DOHH2 (cell line): ENCODE results near the gene TRMT10C.

ENCODE experiments used
- H3F3A ChIP-seq: fragments of 200-600 bp; sonication (generic), shearing (Covaris generic); 2 replicates; pipeline ENCODE4 v1.6.0; 2016; ENCODE audit warnings: antibody characterized with exemption, mild to moderate bottlenecking; ENCODE audit not compliant: control insufficient read depth, insufficient read depth
- H3K27ac ChIP-seq: fragments of 200-600 bp; sonication (generic); 2 replicates; pipeline ENCODE4 v1.5.1; 2014; ENCODE audit warnings: low read depth, mild to moderate bottlenecking, low read length, moderate library complexity
- H3K27me3 ChIP-seq: fragments of 200-600 bp; sonication (generic); 2 replicates; pipeline ENCODE4 v1.6.1; 2014; ENCODE audit warnings: mild to moderate bottlenecking, low read length, mixed read lengths; ENCODE audit not compliant: control insufficient read depth
- H3K36me3 ChIP-seq: fragments of 200-600 bp; sonication (generic); 2 replicates; pipeline ENCODE4 v1.6.1; 2014; ENCODE audit warnings: mild to moderate bottlenecking, low read length, moderate library complexity, mixed read lengths; ENCODE audit not compliant: control insufficient read depth
- H3K4me1 ChIP-seq: fragments of 200-600 bp; sonication (generic); 2 replicates; pipeline ENCODE4 v1.6.1; 2014; ENCODE audit warnings: mild to moderate bottlenecking, low read length, mixed read lengths; ENCODE audit not compliant: control insufficient read depth
- H3K4me2 ChIP-seq: fragments of 200-600 bp; sonication (generic); 2 replicates; pipeline ENCODE4 v1.6.0; 2014; ENCODE audit warnings: mild to moderate bottlenecking, low read length, moderate library complexity
- H3K4me3 ChIP-seq: fragments of 200-600 bp; sonication (generic); 2 replicates; pipeline ENCODE4 v1.5.1; 2014; ENCODE audit warnings: mild to moderate bottlenecking, low read length, mixed read lengths
- H3K79me2 ChIP-seq: fragments of 200-600 bp; sonication (generic); 2 replicates; pipeline ENCODE4 v1.6.1; 2014; ENCODE audit warnings: mild to moderate bottlenecking, low read length, mixed read lengths; ENCODE audit not compliant: control insufficient read depth
- H3K9me2 ChIP-seq: fragments of 200-600 bp; sonication (generic); replicated peaks from 2 replicates; pipeline ENCODE4 v1.6.1; 2014; ENCODE audit warnings: mild to moderate bottlenecking, low read length, mixed read lengths; ENCODE audit not compliant: control insufficient read depth
- H3K9me3 ChIP-seq: fragments of 200-600 bp; sonication (generic); 2 replicates; pipeline ENCODE4 v1.6.1; 2014; ENCODE audit warnings: antibody characterized with exemption, low read length, mixed read lengths; ENCODE audit not compliant: control insufficient read depth, insufficient read depth
- H4K20me1 ChIP-seq: fragments of 200-600 bp; sonication (generic); 2 replicates; pipeline ENCODE4 v1.6.0; 2014; ENCODE audit warnings: low read depth, mild to moderate bottlenecking, antibody characterized with exemption, low read length, moderate library complexity; ENCODE audit not compliant: control insufficient read depth, insufficient read depth
- EZH2phosphoT487 ChIP-seq: fragments of 200-600 bp; sonication (generic); IDR thresholded peaks from 2 replicates; pipeline ENCODE4 v1.6.1; 2017; ENCODE audit warnings: borderline replicate concordance, mild to moderate bottlenecking, antibody characterized with exemption, low read length, moderate library complexity, mixed read lengths
- TF ChIP-seq, protein P1 (sequence below): fragments of 200-600 bp; sonication (generic); IDR thresholded peaks from one replicate; pipeline ENCODE4 v1.5.1; 2014; ENCODE audit warnings: antibody characterized with exemption, mild to moderate bottlenecking, low read depth, low read length; ENCODE audit not compliant: poor library complexity, severe bottlenecking

TRMT10C gene

GRCh38 chr3:101521211-101521701 lies 40.4 kb upstream of the TRMT10C start:
- no peaks in the 10 kb centered on the region; the same call in 1 of the 2 replicates for H3K27me3 ChIP-seq
- no peak overlapping the region for H3K4me3 ChIP-seq
- no peak overlapping the region for H3K27ac ChIP-seq
- H3K9me3 ChIP-seq = no peaks in the 10 kb centered on the region
- no peaks in the 10 kb centered on the region for H3K4me1 ChIP-seq
- no peaks in the 10 kb centered on the region for H3F3A ChIP-seq
- no peaks in the 10 kb centered on the region for H4K20me1 ChIP-seq
- no peaks in the 10 kb centered on the region for H3K79me2 ChIP-seq
- H3K36me3 ChIP-seq = no peaks in the 10 kb centered on the region
- no peaks in the 10 kb centered on the region for H3K9me2 ChIP-seq
- no peak overlapping the region for H3K4me2 ChIP-seq
- TF ChIP-seq, protein P1, sequence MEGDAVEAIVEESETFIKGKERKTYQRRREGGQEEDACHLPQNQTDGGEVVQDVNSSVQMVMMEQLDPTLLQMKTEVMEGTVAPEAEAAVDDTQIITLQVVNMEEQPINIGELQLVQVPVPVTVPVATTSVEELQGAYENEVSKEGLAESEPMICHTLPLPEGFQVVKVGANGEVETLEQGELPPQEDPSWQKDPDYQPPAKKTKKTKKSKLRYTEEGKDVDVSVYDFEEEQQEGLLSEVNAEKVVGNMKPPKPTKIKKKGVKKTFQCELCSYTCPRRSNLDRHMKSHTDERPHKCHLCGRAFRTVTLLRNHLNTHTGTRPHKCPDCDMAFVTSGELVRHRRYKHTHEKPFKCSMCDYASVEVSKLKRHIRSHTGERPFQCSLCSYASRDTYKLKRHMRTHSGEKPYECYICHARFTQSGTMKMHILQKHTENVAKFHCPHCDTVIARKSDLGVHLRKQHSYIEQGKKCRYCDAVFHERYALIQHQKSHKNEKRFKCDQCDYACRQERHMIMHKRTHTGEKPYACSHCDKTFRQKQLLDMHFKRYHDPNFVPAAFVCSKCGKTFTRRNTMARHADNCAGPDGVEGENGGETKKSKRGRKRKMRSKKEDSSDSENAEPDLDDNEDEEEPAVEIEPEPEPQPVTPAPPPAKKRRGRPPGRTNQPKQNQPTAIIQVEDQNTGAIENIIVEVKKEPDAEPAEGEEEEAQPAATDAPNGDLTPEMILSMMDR = no peak
- no peak for TF ChIP-seq EZH2phosphoT487

GRCh38 chr3:101527441-101527840 lies 34.2 kb upstream of the TRMT10C start:
- H3K79me2 ChIP-seq = no peaks in the 10 kb centered on the region
- no peak overlapping the region for H3K4me3 ChIP-seq
- H3K9me3 ChIP-seq = peaks cover 9% of the 10 kb centered on the region; the same call in 1 of the 2 replicates
- H3K4me2 ChIP-seq = no peak overlapping the region
- no peaks in the 10 kb centered on the region for H4K20me1 ChIP-seq
- no peaks in the 10 kb centered on the region for H3K36me3 ChIP-seq
- H3K27me3 ChIP-seq = no peaks in the 10 kb centered on the region
- no peak overlapping the region for H3K27ac ChIP-seq
- no peaks in the 10 kb centered on the region for H3F3A ChIP-seq
- no peak for TF ChIP-seq EZH2phosphoT487
- TF ChIP-seq, protein P1 = no peak
- no peaks in the 10 kb centered on the region for H3K9me2 ChIP-seq
- H3K4me1 ChIP-seq = 0 out of 2 replicates have a peak, but pooled peaks cover 3% of the 10 kb centered on the region

DNA sequence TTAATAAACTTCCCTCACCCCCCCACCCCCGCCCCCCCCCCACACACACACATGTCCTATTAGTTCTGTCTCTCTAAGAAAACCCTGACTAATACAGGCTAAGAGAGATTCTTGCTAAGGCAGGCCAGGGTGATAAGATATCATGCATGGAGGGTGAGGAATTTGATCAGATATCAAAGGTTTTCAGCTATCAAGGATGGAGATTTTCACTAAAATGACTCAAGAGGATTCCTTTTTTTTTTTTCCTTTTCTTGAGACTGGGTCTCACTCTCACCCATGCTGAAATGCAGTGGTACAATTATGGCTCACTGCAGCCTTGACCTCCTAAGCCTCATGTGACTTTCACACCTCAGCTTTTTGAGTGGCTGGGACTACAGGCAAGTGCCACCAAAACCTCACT lies 33.8 kb upstream of the TRMT10C start:
- Histone ChIP-seq H3F3A (no peaks in the 10 kb centered on the region), H3K4me1 (0 out of 2 replicates have a peak, but pooled peaks cover 3% of the 10 kb centered on the region), H3K27me3 (no peaks in the 10 kb centered on the region), H3K9me3 (peaks cover 9% of the 10 kb centered on the region; the same call in 1 of the 2 replicates), H3K4me3 (no peak overlapping the region), H3K9me2 (no peaks in the 10 kb centered on the region), H3K36me3 (no peaks in the 10 kb centered on the region), H3K4me2 (no peak overlapping the region), H3K27ac (no peak overlapping the region), H3K79me2 (no peaks in the 10 kb centered on the region), H4K20me1 (no peaks in the 10 kb centered on the region)
- no peak for TF ChIP-seq EZH2phosphoT487
- TF ChIP-seq, protein P1 = no peak
